ENCODE results near the gene ZNF710.

- TF ChIP-seq, protein P1, sequence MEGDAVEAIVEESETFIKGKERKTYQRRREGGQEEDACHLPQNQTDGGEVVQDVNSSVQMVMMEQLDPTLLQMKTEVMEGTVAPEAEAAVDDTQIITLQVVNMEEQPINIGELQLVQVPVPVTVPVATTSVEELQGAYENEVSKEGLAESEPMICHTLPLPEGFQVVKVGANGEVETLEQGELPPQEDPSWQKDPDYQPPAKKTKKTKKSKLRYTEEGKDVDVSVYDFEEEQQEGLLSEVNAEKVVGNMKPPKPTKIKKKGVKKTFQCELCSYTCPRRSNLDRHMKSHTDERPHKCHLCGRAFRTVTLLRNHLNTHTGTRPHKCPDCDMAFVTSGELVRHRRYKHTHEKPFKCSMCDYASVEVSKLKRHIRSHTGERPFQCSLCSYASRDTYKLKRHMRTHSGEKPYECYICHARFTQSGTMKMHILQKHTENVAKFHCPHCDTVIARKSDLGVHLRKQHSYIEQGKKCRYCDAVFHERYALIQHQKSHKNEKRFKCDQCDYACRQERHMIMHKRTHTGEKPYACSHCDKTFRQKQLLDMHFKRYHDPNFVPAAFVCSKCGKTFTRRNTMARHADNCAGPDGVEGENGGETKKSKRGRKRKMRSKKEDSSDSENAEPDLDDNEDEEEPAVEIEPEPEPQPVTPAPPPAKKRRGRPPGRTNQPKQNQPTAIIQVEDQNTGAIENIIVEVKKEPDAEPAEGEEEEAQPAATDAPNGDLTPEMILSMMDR (IDR thresholded peaks at IDR 0.05; ENCODE audit: insufficient read depth, low read depth, low read length) = no peak
- no peak for TF ChIP-seq EZH2 (IDR thresholded peaks at IDR 0.05; ENCODE audit: insufficient read depth, low read length)
Observed at GRCh38 chr15:89972085-89972484, 29.0 kb upstream of the ZNF710 start.
